K562 (cell line): Measurements from ENCODE around the gene CPLX1. TPM values are rescaled to one million over a fixed set of nuclear protein-coding genes. Genes with fewer than 3 reads are reported as not detected.
A peak's percentile ranks its signal among the peaks of the same experiment; 100 is the strongest.

Experiments
- ATAC-seq: fragments of 200-7000 bp; cut with Tn5 transposase; 3 replicates; pipeline ENCODE4 v1.9.1; 2020; ENCODE audit warnings: moderate library complexity
- BruUV-seq: library from RNA; stranded (reverse); fragments of 400-500 nt; replicated peaks from 2 replicates; lab custom pipeline; 2021; lab: Mats Ljungman, UMichigan
- CTCF ChIA-PET: fragments of 300-600 bp; formaldehyde crosslinking; extraction: SDS; loops from one replicate; lab custom pipeline; 2021; ENCODE audit warnings: low intra/inter-chr PET ratio; lab: Yijun Ruan, JAX
- POLR2A ChIA-PET: fragments of 300-600, 350-650 bp; sonication (Branson Sonifier 250); formaldehyde crosslinking; extraction: SDS; loops from one replicate; lab custom pipeline; 2021; ENCODE audit warnings: antibody characterized with exemption, inconsistent platforms; lab: Yijun Ruan, JAX
- DNase-seq, 4 experiments: peaks; one replicate each; pipeline versions ENCODE4 v3.0.0 to v3.0.0-alpha.2; 2011 to 2018; ENCODE audit warnings: low spot score in 3 of 4, mixed read lengths in 3 of 4; ENCODE audit errors: extremely low read depth in 1 of 4
- FAIRE-seq: peaks from 2 replicates; lab custom pipeline; 2011; peaks lifted over from hg19 to GRCh38; lab: Jason Lieb, UNC
- H2AFZ ChIP-seq: 2 replicates; pipeline ENCODE4 v1.6.0; 2011; ENCODE audit warnings: low read depth, low read length, control low read depth, inconsistent platforms
- H3K27ac ChIP-seq: fragments of 200-600 bp; 3 replicates; pipeline ENCODE4 v1.8.0; 2011; ENCODE audit warnings: low read depth, mild to moderate bottlenecking, control low read depth, inconsistent platforms, low read length, moderate library complexity, mixed read lengths; ENCODE audit errors: extremely low read depth
- H3K27me3 ChIP-seq, 2 experiments: fragments of 300-600 bp in 1 of 2; 2 replicates in 1 of 2; 3 replicates in 1 of 2; pipeline versions ENCODE4 v1.6.0 to v1.8.0; 2011; ENCODE audit warnings: inconsistent platforms in 2 of 2, low read length in 2 of 2, mild to moderate bottlenecking in 1 of 2, mixed read lengths in 1 of 2, moderate library complexity in 1 of 2; ENCODE audit not compliant: control insufficient read depth in 2 of 2, insufficient read depth in 2 of 2
- H3K36me3 ChIP-seq: fragments of 300-600 bp; 3 replicates; pipeline ENCODE4 v1.8.0; 2011; ENCODE audit warnings: mild to moderate bottlenecking, low read length, inconsistent platforms; ENCODE audit not compliant: control insufficient read depth, insufficient read depth
- H3K4me1 ChIP-seq, 2 experiments: fragments of 200-600 bp in 1 of 2; replicated peaks in 1 of 2; 2 replicates in 1 of 2; 3 replicates in 1 of 2; pipeline versions ENCODE4 v1.5.1 to v1.8.0; 2011; ENCODE audit warnings: inconsistent platforms in 2 of 2, low read length in 2 of 2, mild to moderate bottlenecking in 1 of 2, mixed read lengths in 1 of 2, moderate library complexity in 1 of 2; ENCODE audit not compliant: control insufficient read depth in 2 of 2, insufficient read depth in 2 of 2
- H3K4me2 ChIP-seq: 2 replicates; pipeline ENCODE4 v1.6.1; 2011; ENCODE audit warnings: low read length, control low read depth, inconsistent platforms, mixed read lengths; ENCODE audit not compliant: insufficient read depth
- H3K4me3 ChIP-seq: fragments of 200-600 bp; sonication (generic), shearing (Covaris generic); 2 replicates; pipeline ENCODE4 v1.5.1; 2016; ENCODE audit warnings: control low read depth, inconsistent platforms
- H3K79me2 ChIP-seq: fragments of 200-600 bp; 3 replicates; pipeline ENCODE4 v1.8.0; 2011; ENCODE audit warnings: low read length, inconsistent platforms; ENCODE audit not compliant: control insufficient read depth, insufficient read depth
- H3K9ac ChIP-seq, 2 experiments: 2 replicates each; pipeline versions ENCODE4 v1.6.0 to v1.6.1; 2011; ENCODE audit warnings: low read depth in 2 of 2, low read length in 2 of 2, control low read depth in 1 of 2, inconsistent platforms in 1 of 2, mild to moderate bottlenecking in 1 of 2, mixed read lengths in 1 of 2; ENCODE audit not compliant: insufficient read depth in 1 of 2
- H3K9me1 ChIP-seq: one replicate; pipeline ENCODE4 v1.6.0; 2011; ENCODE audit warnings: inconsistent platforms, mild to moderate bottlenecking, low read length, moderate library complexity; ENCODE audit not compliant: control insufficient read depth, insufficient read depth
- H3K9me3 ChIP-seq: replicated peaks from 2 replicates; pipeline ENCODE4 v1.5.1; 2011; ENCODE audit warnings: low read depth, low read length, inconsistent platforms; ENCODE audit not compliant: control insufficient read depth, insufficient read depth
- H4K20me1 ChIP-seq: replicated peaks from 2 replicates; pipeline ENCODE4 v1.6.1; 2011; ENCODE audit warnings: low read length, inconsistent platforms, mixed read lengths; ENCODE audit not compliant: control insufficient read depth, insufficient read depth
- DMBX1 ChIP-seq: fragments of 250-450 bp; sonication (Bioruptor Pico); IDR thresholded peaks from 2 replicates; pipeline ENCODE4 v1.8.0; 2022; ENCODE audit warnings: inconsistent platforms, mild to moderate bottlenecking, moderate library complexity, borderline replicate concordance
- GABPA ChIP-seq: fragments of 200-800 bp; sonication (Bioruptor generic); conservative IDR thresholded peaks from 2 replicates; pipeline ENCODE4 v1.6.1; 2016; ENCODE audit warnings: low read depth, missing genetic modification characterization, missing compliant biosample characterization
- GABPB2 ChIP-seq: fragments of 250-450 bp; sonication (Bioruptor Pico); conservative IDR thresholded peaks from 2 replicates; pipeline ENCODE4 v1.5.1; 2021; ENCODE audit warnings: mild to moderate bottlenecking
- HDGF ChIP-seq: fragments of 450-650 bp; IDR thresholded peaks from 2 replicates; pipeline ENCODE4 v1.6.1; 2016
- KLF1 ChIP-seq: fragments of 450-650 bp; IDR thresholded peaks from 2 replicates; pipeline ENCODE4 v1.6.1; 2016; ENCODE audit warnings: missing genetic modification characterization, missing compliant biosample characterization
- MEIS2 ChIP-seq: fragments of 450-650 bp; IDR thresholded peaks from 2 replicates; pipeline ENCODE4 v1.6.1; 2014; ENCODE audit warnings: mild to moderate bottlenecking; ENCODE audit not compliant: partially characterized antibody
- POLR2AphosphoS2 ChIP-seq: IDR thresholded peaks from 2 replicates; pipeline ENCODE4 v1.6.1; 2012; ENCODE audit warnings: low read length, improper control_type of control experiment
- ZBTB1 ChIP-seq: sonication (generic); formaldehyde crosslinking; IDR thresholded peaks from 2 replicates; pipeline ENCODE4 v1.8.1; 2023; ENCODE audit warnings: missing genetic modification reagents, low read depth, mild to moderate bottlenecking, borderline replicate concordance
- ZNF184 ChIP-seq: sonication (generic); formaldehyde crosslinking; IDR thresholded peaks from 2 replicates; pipeline ENCODE4 v1.5.0; 2020; ENCODE audit warnings: missing genetic modification reagents
- WGBS: fragments of 100-300 bp; shearing (Covaris generic); methylation state at CpG from one replicate; pipeline ENCODE4 v1.1.6; 2016; ENCODE audit warnings: low coverage, mixed read lengths; ENCODE audit not compliant: insufficient coverage; ENCODE audit errors: missing lambda C conversion rate; 5-methylcytosine and 5-hydroxymethylcytosine counted together
- in situ Hi-C: fragments of 300-500 bp; cut with MboI; formaldehyde crosslinking; loops from 4 replicates; pipeline ENCODE4 v1.15.0; 2018; ENCODE audit warnings: inconsistent platforms, mixed read lengths
- intact Hi-C: fragments of 100-400 bp; cut with micrococcal nuclease; formaldehyde crosslinking; loops from 2 replicates; pipeline ENCODE4 v1.14.2; 2022
- polyA plus RNA-seq, 8 experiments: library from polyadenylated mRNA; depleted of rRNA in 4 of 8; stranded (reverse) in 5 of 8; unstranded in 3 of 8; fragments of >200 nt; fragmentation: Nextera tagmentation in 2 of 8; fragmentation: Illumina TruSeq in 1 of 8; extraction: Ambion mirVana in 2 of 8; extraction: Trizol in 1 of 8; gene quantifications; 2 replicates each; pipeline versions ENCODE4 v1.2.1 to v1.2.3, GENCODE V29; 2011 to 2014; ENCODE audit warnings: inconsistent platforms in 1 of 8, missing spikeins in 1 of 8
- total RNA-seq, 7 experiments: library from RNA; depleted of rRNA in 6 of 7; stranded (reverse); fragments of >200 nt in 6 of 7; fragmentation: Illumina TruSeq in 2 of 7; extraction: Trizol in 2 of 7; gene quantifications; 2 replicates each; pipeline versions ENCODE4 v1.2.1 to v1.2.3, GENCODE V29; 2011 to 2021; ENCODE audit warnings: low replicate concordance in 1 of 7

CPLX1 gene
- total and polyA plus RNA-seq, 9 of the 15 experiments (the other 6 are each of a cell fraction or from before 2014, with no cell fraction given), result 0.03 to 3.3 (median 0.17) TPM; not detected in 2

DNA sequence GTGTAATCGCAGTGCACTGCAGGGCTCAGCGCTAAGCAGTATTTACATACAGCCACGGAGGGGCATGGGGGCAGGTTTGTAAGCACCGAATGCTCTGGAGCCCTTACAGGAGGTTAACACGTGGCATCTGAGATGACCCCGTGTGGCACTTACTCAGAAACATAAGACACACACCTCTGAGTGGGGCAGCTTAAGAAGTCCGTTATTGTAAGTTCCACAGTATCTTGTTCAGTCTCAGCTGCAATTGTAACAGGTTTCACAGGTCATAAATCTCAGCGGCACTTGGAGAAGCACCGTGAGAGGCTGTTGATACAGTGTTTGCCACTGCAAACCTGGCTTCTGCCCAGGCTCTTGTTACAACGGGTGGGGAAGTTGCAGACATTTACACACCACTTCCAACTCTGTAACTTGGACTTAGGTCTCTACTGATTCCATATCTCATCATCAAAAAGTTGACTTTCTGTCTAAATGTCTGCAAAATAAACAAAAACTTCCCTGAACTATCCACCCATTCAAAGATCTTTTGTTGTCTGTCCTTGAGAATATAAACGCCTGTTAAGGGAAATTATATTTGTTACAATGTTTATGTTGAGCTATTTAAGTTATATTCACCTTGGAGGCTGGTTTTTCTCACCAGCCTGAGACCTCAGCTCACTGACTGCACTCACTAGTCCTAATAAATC, 10.3 kb downstream of the CPLX1 start:
- no peak overlapping the region for H3K9ac ChIP-seq
- peaks cover 39 to 81% of the 10 kb centered on the region in 2 experiments for H3K27me3 ChIP-seq
- no peak for TF ChIP-seq ZBTB1
- no peak for TF ChIP-seq GABPB2 (CRISPR knock-in tag)
- TF ChIP-seq MEIS2, result peak; percentile 11
- TF ChIP-seq DMBX1, result no peak
- TF ChIP-seq GABPA (tag), result no peak
- TF ChIP-seq KLF1 (tag), result no peak
- TF ChIP-seq ZNF184 (CRISPR knock-in tag), result no peak
- no peak for TF ChIP-seq POLR2AphosphoS2
- TF ChIP-seq HDGF, result no peak
- H4K20me1 ChIP-seq, result no peaks in the 10 kb centered on the region; the same call in 1 of the 2 replicates
- no peak overlapping the region for H3K27ac ChIP-seq
- DNase-seq (no peak), ATAC-seq (no peak), FAIRE-seq (no peak)
- H3K79me2 ChIP-seq, result no peaks in the 10 kb centered on the region
- H3K36me3 ChIP-seq, result no peaks in the 10 kb centered on the region
- H3K9me1 ChIP-seq, result no peaks in the 10 kb centered on the region
- intact Hi-C loops, result no loop called here
- no peak overlapping the region for H3K4me2 ChIP-seq
- H2AFZ ChIP-seq, result no peak overlapping the region
- WGBS, result 2% methylated on average over 11 of the region's 11 CpGs
- peaks cover 0 to 3% of the 10 kb centered on the region in 2 experiments; a peak in 1 of 5 replicates for H3K4me1 ChIP-seq
- in situ Hi-C loops, result no loop called here
- no peaks in the 10 kb centered on the region for H3K9me3 ChIP-seq
- BruUV-seq, result no TSS peak
- CTCF ChIA-PET, result no interaction called here
- POLR2A ChIA-PET, result no interaction called here
- no peak overlapping the region for H3K4me3 ChIP-seq
